Tibial nerve (tissue), 4 donors: ENCODE results near the gene ARMH1.

Experiments
- CTCF ChIP-seq, 5 experiments: fragments of 200-600 bp in 3 of 5; fragments of 450-650 bp in 2 of 5; sonication (generic) in 3 of 5; IDR thresholded peaks; one replicate each; pipeline ENCODE4 v1.5.1; 2016 to 2019; ENCODE audit warnings: antibody characterized with exemption in 5 of 5, mild to moderate bottlenecking in 3 of 5, moderate library complexity in 2 of 5
- EP300 ChIP-seq, 2 donors: sonication (generic); formaldehyde crosslinking; IDR thresholded peaks; one replicate each; pipeline ENCODE4 v1.6.1; 2017; ENCODE audit warnings: antibody characterized with exemption in 2 of 2, mild to moderate bottlenecking in 1 of 2
- POLR2A ChIP-seq, 2 donors: fragments of 450-650 bp; IDR thresholded peaks; one replicate each; pipeline ENCODE4 v1.6.1; 2017; ENCODE audit warnings: antibody characterized with exemption in 2 of 2, mild to moderate bottlenecking in 2 of 2, moderate library complexity in 2 of 2

GRCh38 chr1:44649788-44650158 lies 24.7 kb upstream of the ARMH1 start:
- TF ChIP-seq CTCF (IDR thresholded peaks at IDR 0.05) = no peak
- TF ChIP-seq POLR2A (IDR thresholded peaks at IDR 0.05) = no peak
- TF ChIP-seq EP300 (IDR thresholded peaks at IDR 0.05) = no peak
